ENCODE measurements around the gene RXRA.

- TF ChIP-seq YY1 (IDR thresholded peaks at IDR 0.05; ENCODE audit: insufficient read depth, insufficient read length) (no peak), ZNF274 (IDR thresholded peaks at IDR 0.05; ENCODE audit: low read depth, low read length) (no peak), SUZ12 (IDR thresholded peaks at IDR 0.05; ENCODE audit: extremely low read depth, insufficient read depth, insufficient read length) (no peak)
Observed at GRCh38 chr9:134364391-134365114, 38.3 kb downstream of the RXRA start.
